Measurements from ENCODE around the gene MTMR8.
"Not testable (repeated sequence)": the region's sequence is repeated elsewhere in the genome, so short reads cannot be mapped to it uniquely, and the experiment has no call there.

The MTMR8 gene

DNA sequence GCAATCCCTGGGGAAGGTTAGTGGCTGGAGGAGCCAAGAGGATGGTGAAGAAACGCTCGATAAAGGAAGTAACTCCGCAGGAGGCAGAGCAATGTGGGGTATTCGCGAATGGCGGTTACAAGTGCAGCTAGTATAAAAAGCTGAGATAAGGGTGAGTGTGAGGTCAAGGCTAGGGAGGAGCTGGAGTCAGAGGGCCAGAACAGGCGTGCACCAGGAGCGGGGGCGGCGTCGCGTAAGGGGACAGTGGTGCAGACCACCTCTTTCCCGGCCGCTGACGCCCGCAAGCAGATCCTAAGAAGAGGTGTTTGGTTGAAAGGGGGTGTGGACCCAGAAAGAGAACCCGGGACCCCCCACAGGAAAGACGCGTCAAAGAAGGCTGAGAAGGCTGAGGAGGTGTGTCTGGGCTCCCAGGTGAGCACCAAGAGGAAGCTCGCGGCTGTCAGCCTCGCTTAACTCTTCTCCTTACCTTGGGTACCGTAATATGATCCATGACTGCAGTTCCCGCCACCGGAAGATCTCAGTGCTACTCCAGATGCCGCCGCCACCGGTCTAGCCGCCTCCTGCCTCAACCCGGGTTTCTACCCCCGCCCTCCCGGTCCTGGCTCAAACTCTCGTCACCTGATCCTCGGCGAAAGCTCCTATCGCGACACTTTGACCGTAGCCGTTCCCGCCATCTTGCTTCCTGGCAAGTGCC, at the start of gene MTMR8:
TSS of gene MTMR8 (minus strand) at position 579 of the 694 bp plus-strand sequence. CDS start at position 490, 89 bp downstream.
- no peak for DNase-seq

- no peak for DNase-seq
Measured at GRCh38 chrX:64439551-64439950, 44.3 kb upstream of the MTMR8 start.

DNA sequence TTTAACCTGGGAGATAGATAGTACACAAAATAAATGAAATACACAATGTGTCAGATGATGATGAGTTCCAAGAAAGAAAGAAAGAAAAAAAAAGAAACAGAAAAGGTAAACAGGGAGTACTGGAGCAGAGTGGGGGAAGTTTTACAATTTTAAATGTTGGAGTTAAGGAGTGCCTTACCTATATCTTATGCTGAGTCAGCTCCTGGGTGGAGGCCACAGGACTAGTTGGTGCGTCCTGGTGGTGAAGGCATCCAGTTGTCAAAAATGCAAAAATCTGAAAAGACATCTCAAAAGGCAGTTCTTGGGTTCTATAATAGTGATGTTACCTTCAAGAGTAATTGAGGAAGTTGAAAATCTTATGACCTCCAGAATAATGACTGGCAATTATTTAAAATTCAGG, 42.4 kb upstream of the MTMR8 start:
- DNase-seq = no peak

DNA sequence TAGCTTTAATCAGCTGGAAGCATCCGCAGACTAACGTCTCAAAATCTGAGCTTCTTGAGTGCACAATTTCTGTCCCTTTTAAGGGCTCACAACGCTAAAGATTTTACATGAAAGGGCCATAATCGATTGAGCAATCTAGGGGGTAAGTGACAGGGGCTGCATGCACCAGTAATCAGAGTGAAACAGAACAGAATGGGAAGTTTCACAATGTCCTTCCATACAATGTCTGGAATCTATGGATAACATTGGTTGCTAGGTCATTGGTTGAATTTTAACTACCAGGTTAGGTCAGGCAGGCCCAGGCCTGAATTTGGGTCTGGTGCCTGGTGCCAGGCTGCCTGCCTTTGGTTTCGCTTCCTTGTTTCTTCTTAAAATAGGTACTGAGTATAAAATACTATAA, 42.0 kb upstream of the MTMR8 start:
- no peak for DNase-seq

- no peak for DNase-seq
Measured at GRCh38 chrX:64428371-64428770, 33.1 kb upstream of the MTMR8 start.

- no peak for DNase-seq
Measured at GRCh38 chrX:64427787-64428186, 32.5 kb upstream of the MTMR8 start.

GRCh38 chrX:64427281-64427680, 32.0 kb upstream of the MTMR8 start:
- DNase-seq = no peak

DNA sequence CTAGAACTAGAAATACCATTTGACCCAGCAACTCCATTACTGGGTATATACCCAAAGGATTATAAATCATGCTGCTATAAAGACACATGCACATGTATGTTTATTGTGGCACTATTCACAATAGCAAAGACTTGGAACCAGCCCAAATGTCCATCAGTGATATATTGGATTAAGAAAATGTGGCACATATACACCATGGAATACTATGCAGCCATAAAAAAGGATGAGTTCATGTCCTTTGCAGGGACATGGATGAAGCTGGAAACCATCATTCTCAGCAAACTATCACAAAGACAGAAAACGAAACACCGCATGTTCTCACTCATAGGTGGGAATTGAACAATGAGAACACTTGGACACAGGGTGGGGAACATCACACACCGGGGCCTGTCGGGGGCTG, 14.5 kb upstream of the MTMR8 start:
- DNase-seq = not testable (repeated sequence)

DNA sequence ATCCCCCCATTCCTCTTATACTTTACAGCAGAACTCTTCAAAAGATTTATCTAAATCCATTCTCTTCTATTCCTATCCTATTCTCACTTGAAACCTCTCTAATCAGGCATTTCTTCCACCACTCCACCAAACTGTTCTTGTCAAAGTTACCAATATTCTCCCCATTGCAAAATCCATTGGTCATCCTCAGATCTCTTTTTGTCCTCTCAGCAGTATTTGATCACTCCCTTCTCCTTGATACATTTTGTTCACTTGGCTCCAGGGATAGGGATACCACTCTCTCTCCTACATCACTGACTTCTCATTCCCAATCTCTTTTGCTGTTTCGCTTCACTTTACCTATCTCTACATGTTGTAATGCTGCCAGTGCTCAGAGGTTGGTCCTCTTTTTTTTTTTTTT, 2.8 kb upstream of the MTMR8 start:
- no peak for DNase-seq

GRCh38 chrX:64395568-64395929, 297 bp upstream of the MTMR8 start:
- DNase-seq = no peak

DNA sequence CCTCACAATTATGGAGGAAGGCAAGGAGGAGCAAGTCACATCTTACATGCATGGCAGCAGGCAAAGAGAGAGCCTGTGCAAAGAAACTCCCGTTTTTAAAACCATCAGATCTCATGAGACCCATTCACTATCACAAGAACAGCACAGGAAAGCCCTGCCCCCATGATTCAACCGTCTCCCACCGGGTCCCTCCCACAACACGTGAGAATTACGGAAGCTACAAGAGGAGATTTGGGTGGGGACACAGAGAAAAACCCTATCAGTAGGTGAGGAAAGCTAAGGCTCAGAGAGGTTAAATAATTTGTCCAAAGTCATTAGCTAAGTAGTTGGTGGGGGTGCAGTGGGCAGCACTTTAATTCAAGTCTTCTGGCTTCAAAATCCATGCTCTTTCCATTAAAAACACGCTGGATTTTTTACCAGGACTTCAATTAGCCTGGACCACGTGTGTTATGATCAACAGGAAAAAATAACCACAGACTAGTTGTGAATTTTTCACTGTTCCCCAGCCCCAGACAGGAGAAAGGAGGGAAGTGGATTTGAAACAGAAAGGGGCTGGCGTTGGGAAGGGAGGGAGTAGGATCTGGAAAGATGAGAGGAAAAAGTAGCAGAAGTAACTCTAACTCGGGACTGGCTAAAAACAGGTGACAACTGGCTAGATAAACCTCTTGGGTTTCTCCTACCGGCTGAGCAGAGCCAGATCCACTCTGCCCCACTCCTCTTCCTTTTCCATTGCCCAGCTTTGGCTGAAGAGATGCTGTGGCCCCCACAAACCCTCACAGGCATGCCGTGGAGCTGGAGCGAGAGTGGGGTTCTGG, 986 bp downstream of the MTMR8 start:
- no peak for DNase-seq

- DNase-seq = no peak
Measured at GRCh38 chrX:64389489-64389888, 5.8 kb downstream of the MTMR8 start.

DNA sequence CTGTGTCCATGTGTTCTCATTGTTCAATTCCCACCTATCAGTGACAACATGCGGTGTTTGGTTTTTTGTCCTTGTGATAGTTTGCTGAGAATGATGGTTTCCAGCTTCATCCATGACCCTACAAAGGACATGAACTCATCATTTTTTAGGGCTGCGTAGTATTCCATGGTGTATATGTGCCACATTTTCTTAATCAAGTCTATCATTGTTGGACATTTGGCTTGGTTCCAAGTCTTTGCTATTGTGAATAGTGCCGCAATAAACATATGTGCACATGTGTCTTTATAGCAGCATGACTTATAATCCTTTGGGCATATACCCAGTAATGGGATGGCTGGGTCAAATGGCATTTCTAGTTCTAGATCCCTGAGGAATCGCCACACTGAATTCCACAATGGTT, 14.5 kb downstream of the MTMR8 start:
- not testable (repeated sequence) for DNase-seq

GRCh38 chrX:64379924-64380323, 15.3 kb downstream of the MTMR8 start:
- DNase-seq = no peak

- DNase-seq = no peak
Measured at GRCh38 chrX:64377753-64378152, 17.5 kb downstream of the MTMR8 start.

DNA sequence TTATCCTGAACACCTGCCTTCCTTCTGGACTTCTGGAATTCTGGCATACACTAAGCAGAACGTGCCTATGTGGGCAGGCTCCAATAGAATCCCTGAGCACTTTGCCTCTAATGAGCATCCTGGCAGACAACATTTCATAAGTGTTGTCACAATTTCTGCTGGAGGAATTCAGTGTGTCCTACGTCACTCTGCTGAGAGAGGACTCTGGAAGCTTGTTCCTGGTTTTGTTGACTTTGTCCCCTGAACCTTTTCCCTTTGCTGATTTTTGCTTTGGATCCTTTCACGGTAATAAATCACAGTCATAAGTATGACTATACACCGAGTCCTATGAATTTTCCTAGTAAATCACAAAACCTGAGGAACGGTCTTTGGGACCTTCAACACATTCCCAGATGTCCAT, 43.2 kb downstream of the MTMR8 start:
- DNase-seq = no peak

DNA sequence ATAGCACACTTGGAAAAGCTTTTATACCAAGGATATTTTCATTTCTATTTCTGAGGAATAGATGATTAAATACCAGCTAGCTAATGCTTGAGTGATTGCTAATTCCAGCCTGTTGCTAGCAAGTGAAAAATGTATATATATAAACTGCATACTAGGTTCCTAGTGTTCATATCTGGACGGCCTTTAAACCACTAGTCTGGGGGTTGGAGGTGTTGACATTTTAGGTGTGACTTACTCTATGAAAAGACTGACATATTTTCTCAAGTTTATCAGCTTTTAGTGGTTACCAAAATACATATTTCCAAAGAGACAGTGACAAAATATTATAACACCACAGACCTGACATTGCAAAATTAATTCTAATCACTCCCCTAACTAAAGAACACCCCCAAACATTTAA, 44.7 kb downstream of the MTMR8 start:
- DNase-seq = no peak

DNA sequence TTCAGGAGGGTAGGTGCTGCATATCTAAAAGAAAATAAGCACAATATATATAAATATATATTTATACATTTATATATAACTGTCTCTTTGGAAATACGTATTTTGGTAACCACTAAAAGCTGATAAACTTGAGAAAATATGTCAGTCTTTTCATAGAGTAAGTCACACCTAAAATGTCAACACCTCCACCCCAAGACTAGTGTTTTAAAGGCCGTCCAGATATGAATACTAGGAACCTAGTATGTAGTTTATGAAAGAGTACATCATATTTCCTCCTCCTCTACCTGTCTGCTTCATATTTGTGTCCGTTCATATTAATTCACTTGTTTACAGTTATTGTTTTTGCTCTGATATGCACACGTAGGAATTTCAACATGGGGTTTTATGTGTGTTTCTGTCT, 45.2 kb downstream of the MTMR8 start:
- DNase-seq = no peak

DNA sequence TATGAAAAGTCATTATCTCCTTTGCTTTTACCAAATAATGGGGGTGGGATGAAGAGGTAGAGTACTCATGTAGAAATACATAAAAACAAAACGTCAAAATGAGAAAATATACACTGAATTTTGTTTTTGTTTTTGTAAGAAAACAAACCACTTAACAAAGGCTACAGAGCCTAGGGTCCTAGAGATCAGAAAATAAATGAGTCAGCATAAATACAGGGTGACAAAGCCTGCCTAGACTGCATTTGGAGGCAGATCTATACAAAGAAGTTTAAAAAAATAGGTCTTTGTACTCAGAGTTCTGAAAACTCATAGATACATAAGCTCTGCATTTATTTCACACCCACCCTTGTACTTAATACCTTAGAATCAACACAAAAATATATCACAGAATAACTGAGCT, 52.4 kb downstream of the MTMR8 start:
- DNase-seq = no peak

DNA sequence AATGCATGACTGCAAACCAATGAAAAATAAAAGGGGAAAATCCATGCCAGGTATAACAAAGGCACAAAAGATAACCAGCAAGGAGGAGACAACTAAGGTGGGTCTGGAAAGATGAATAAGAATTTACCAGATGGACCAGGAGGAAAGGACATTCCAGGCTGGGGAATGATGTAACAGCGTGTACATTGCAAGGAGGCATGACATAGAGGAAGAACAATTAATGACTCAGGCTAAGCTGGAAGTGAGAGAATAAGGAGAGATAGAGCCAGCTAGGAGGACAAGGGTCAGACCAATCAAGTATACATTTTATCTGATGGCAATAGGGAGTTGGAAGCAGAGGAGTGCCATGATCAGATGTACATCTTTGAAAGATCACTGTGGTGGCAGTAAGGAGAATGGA, 57.0 kb downstream of the MTMR8 start:
- DNase-seq = no peak

DNA sequence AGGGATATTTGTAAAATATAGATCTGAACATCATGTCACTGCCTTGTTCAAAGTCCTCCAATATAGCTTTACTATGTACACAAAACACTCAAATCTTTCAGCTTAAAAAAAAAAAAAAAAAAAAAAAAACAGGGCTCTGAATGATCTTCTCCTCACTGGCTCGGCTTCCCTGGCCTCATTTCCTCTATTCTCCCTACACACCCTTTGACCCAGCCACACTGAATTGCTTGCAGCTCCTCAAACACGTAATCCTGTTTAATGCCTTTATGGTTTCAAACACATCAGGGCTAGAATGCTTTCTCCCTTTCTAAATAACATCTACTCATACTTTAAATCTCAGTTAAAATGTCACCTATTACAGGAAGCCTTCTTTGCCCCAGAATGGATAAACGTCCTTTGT, 60.8 kb downstream of the MTMR8 start:
- DNase-seq = no peak

- DNase-seq = no peak
Measured at GRCh38 chrX:64330284-64330683, 65.0 kb downstream of the MTMR8 start.

DNA sequence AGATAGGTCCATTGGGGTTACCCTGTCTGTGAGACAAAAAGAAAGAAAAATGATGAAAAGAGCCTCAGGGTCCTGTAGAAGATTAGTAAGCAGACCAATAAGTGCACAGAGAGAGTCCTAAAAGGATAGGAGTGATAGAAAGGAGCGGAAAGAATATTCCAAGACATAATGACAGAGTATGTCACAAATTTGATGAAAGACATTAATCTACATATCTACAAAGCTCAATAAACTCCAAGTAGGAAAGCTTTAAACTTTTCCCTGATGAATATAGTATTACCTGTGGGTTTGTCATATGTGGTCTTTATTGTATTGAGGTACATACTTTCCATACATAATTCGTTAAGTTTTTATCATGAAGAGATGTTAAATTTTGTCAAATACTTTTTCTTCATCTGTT, 73.7 kb downstream of the MTMR8 start:
- no peak for DNase-seq

DNA sequence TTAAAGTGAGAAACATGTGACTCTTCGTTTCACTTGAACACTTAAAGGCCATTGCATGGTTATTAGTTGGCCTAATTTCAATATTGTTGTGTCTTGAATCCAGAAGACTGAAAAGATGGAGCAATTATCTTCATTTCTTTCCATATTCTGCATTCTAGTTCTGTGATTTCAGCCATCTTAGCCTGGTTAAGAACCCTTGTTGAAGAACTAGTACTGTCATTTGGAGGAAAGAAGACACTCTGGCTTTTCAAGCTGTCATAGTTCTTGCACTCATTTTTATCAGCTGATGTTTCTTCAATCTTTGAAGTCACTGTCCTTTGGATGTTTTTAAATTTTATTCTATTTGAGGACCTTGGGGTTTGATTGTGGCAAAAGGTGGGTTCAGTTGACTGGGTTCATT, 81.6 kb downstream of the MTMR8 start:
- no peak for DNase-seq

GRCh38 chrX:64306712-64307111, 88.5 kb downstream of the MTMR8 start:
- no peak for DNase-seq
